SU-DHL-6 (cell line): ENCODE results near the gene WDR5.

Source experiments
- H2AFZ ChIP-seq: fragments of 200-600 bp; sonication (generic); 2 replicates; pipeline ENCODE4 v1.6.1; 2014; ENCODE audit warnings: low read depth, mild to moderate bottlenecking, moderate library complexity, mixed read lengths, antibody characterized with exemption, low read length; ENCODE audit not compliant: severe bottlenecking
- H3F3A ChIP-seq: fragments of 200-600 bp; shearing (Covaris generic); 2 replicates; pipeline ENCODE4 v1.6.0; 2016; ENCODE audit warnings: antibody characterized with exemption, mild to moderate bottlenecking; ENCODE audit not compliant: insufficient read depth
- H3K27ac ChIP-seq: fragments of 200-600 bp; sonication (generic); 2 replicates; pipeline ENCODE4 v1.5.1; 2016; ENCODE audit warnings: low read depth, mild to moderate bottlenecking, low read length, moderate library complexity, mixed read lengths
- H3K27me3 ChIP-seq: fragments of 200-600 bp; sonication (generic), shearing (Covaris generic); 2 replicates; pipeline ENCODE4 v1.6.0; 2014; ENCODE audit warnings: mild to moderate bottlenecking, low read length
- H3K36me3 ChIP-seq: fragments of 200-600 bp; sonication (generic); 2 replicates; pipeline ENCODE4 v1.6.1; 2014; ENCODE audit warnings: mild to moderate bottlenecking, low read length, mixed read lengths
- H3K4me2 ChIP-seq: fragments of 300-600, 200-600 bp; shearing (Covaris generic), sonication (generic); 2 replicates; pipeline ENCODE4 v1.6.0; 2014; ENCODE audit warnings: low read length, low read depth, mild to moderate bottlenecking; ENCODE audit not compliant: poor library complexity, severe bottlenecking
- H3K4me3 ChIP-seq: fragments of 200-600 bp; sonication (generic); 2 replicates; pipeline ENCODE4 v1.5.1; 2014; ENCODE audit warnings: antibody characterized with exemption, low read length, mild to moderate bottlenecking, mixed read lengths; ENCODE audit not compliant: insufficient read depth, poor library complexity, severe bottlenecking
- H3K79me2 ChIP-seq: fragments of 200-600 bp; sonication (generic); 2 replicates; pipeline ENCODE4 v1.6.1; 2014; ENCODE audit warnings: mild to moderate bottlenecking, low read length, moderate library complexity; ENCODE audit not compliant: insufficient read depth
- H3K9ac ChIP-seq: fragments of 200-600 bp; sonication (generic); 2 replicates; pipeline ENCODE4 v1.7.0; 2014; ENCODE audit warnings: mild to moderate bottlenecking, low read length
- H3K9me2 ChIP-seq: fragments of 200-600 bp; sonication (generic); replicated peaks from 2 replicates; pipeline ENCODE4 v1.6.1; 2014; ENCODE audit warnings: low read length; ENCODE audit not compliant: insufficient read depth
- H3K9me3 ChIP-seq: fragments of 200-600 bp; sonication (generic); 2 replicates; pipeline ENCODE4 v1.6.1; 2014; ENCODE audit warnings: low read length, mixed read lengths; ENCODE audit not compliant: insufficient read depth
- H4K20me1 ChIP-seq: fragments of 200-600 bp; sonication (generic); 2 replicates; pipeline ENCODE4 v1.6.1; 2014; ENCODE audit warnings: low read depth, mild to moderate bottlenecking, antibody characterized with exemption, low read length, moderate library complexity, mixed read lengths
- CTCF ChIP-seq: fragments of 200-600 bp; sonication (generic); IDR thresholded peaks from one replicate; pipeline ENCODE4 v1.5.1; 2017; ENCODE audit warnings: antibody characterized with exemption, mild to moderate bottlenecking, low read length, moderate library complexity; ENCODE audit not compliant: insufficient read depth, poor library complexity, severe bottlenecking
- EZH2phosphoT487 ChIP-seq: fragments of 200-600 bp; sonication (generic), shearing (Covaris generic); conservative IDR thresholded peaks from 2 replicates; pipeline ENCODE4 v1.6.1; 2018; ENCODE audit warnings: mild to moderate bottlenecking, antibody characterized with exemption, low read length, moderate library complexity, mixed read lengths

The WDR5 gene

GRCh38 chr9:134178768-134179551, 43.1 kb downstream of the WDR5 start:
- no peaks in the 10 kb centered on the region for H3K79me2 ChIP-seq
- no peaks in the 10 kb centered on the region for H3K9me3 ChIP-seq
- H3K27ac ChIP-seq, result no peak overlapping the region
- H3K27me3 ChIP-seq, result no peaks in the 10 kb centered on the region
- no peak overlapping the region for H3K4me2 ChIP-seq
- no peak overlapping the region for H2AFZ ChIP-seq
- no peaks in the 10 kb centered on the region for H3K36me3 ChIP-seq
- H3K4me3 ChIP-seq, result no peak overlapping the region
- no peaks in the 10 kb centered on the region for H3F3A ChIP-seq
- no peaks in the 10 kb centered on the region for H4K20me1 ChIP-seq
- H3K9ac ChIP-seq, result no peak overlapping the region
- no peak for TF ChIP-seq CTCF
- no peak for TF ChIP-seq EZH2phosphoT487
- H3K9me2 ChIP-seq, result no peaks in the 10 kb centered on the region

- Histone ChIP-seq H3F3A (no peaks in the 10 kb centered on the region), H4K20me1 (no peaks in the 10 kb centered on the region), H3K79me2 (no peaks in the 10 kb centered on the region), H3K9me2 (no peaks in the 10 kb centered on the region), H3K36me3 (no peaks in the 10 kb centered on the region), H3K4me2 (no peak overlapping the region), H3K9ac (no peak overlapping the region), H3K9me3 (no peaks in the 10 kb centered on the region), H3K4me3 (no peak overlapping the region), H3K27me3 (no peaks in the 10 kb centered on the region), H3K27ac (no peak overlapping the region), H2AFZ (no peak overlapping the region)
- TF ChIP-seq CTCF, result no peak
- no peak for TF ChIP-seq EZH2phosphoT487
Observed at GRCh38 chr9:134179595-134179917, 43.7 kb downstream of the WDR5 start.

DNA sequence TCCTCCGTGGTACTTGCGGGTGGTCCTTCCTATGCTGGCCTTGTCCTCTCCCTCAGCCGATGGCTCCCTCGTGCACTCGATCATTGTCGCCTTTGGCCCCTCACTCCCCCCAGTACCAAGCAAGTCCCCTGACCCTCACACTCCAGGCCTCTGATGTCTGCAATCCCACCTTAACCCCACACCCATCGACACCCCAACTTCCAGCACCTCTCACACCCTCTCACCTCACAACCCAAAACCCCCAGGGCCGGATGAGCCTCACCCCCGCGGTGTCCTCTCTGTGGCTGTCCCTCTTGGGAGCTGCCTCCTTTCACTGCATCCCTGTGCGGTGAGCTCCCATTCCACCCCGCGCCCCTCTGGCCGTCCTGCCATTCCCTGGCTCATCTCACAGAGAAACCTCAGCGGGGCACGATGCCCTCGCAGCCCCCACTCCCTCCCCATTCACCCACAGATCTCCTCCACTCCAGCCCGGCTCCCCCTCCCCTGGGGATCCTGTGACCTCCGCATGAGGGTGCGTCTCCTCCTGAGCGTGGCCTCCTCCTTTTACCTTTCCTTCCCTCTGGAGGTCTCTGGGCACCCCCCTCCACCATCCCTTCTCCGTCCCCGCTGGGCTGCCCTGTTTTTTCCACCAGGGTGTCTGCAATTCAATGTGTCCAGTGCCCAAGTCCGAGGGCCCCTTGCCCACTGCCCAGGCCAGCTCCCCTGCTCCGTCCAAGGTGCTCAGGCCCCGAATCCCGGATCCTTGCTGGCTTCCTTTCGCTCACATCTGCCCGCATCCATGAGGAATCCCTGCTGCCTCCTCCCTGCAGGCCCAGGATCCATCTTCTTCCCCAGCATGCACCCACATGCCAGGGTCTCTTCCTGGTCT, 44.3 kb downstream of the WDR5 start:
- H3K9ac ChIP-seq, result no peak overlapping the region
- H3K36me3 ChIP-seq, result no peaks in the 10 kb centered on the region
- H2AFZ ChIP-seq, result no peak overlapping the region
- no peak overlapping the region for H3K4me3 ChIP-seq
- no peaks in the 10 kb centered on the region for H3K79me2 ChIP-seq
- H3K27ac ChIP-seq, result no peak overlapping the region
- H3F3A ChIP-seq, result no peaks in the 10 kb centered on the region
- H4K20me1 ChIP-seq, result no peaks in the 10 kb centered on the region
- no peaks in the 10 kb centered on the region for H3K9me3 ChIP-seq
- H3K27me3 ChIP-seq, result no peaks in the 10 kb centered on the region
- H3K9me2 ChIP-seq, result no peaks in the 10 kb centered on the region
- TF ChIP-seq CTCF, result no peak
- no peak for TF ChIP-seq EZH2phosphoT487
- no peak overlapping the region for H3K4me2 ChIP-seq
